ENCODE measurements around the gene YKT6.

YKT6 gene

GRCh38 chr7:44232396-44232795 lies 31.6 kb downstream of the YKT6 start:
- DNase-seq (ENCODE audit: insufficient read length) (no peak), FAIRE-seq (no peak)
- no peak for TF ChIP-seq TAF1 (IDR thresholded peaks at IDR 0.05; ENCODE audit: borderline replicate concordance, low read depth, low read length)
- no peak for TF ChIP-seq POLR2A (IDR thresholded peaks at IDR 0.05; ENCODE audit: low read depth, low read length)
- no peak for TF ChIP-seq POLR2AphosphoS5 (IDR thresholded peaks at IDR 0.05; ENCODE audit: low read depth, low read length)

- no peak for FAIRE-seq
- no peak for DNase-seq (ENCODE audit: insufficient read length)
- TF ChIP-seq POLR2AphosphoS5 (IDR thresholded peaks at IDR 0.05; ENCODE audit: low read depth, low read length) (no peak), POLR2A (IDR thresholded peaks at IDR 0.05; ENCODE audit: low read depth, low read length) (no peak), TAF1 (IDR thresholded peaks at IDR 0.05; ENCODE audit: borderline replicate concordance, low read depth, low read length) (no peak)
Measured at GRCh38 chr7:44232901-44233715, 32.3 kb downstream of the YKT6 start.

- TF ChIP-seq POLR2A (IDR thresholded peaks at IDR 0.05; ENCODE audit: low read depth, low read length) (no peak), POLR2AphosphoS5 (IDR thresholded peaks at IDR 0.05; ENCODE audit: low read depth, low read length) (no peak), TAF1 (IDR thresholded peaks at IDR 0.05; ENCODE audit: borderline replicate concordance, low read depth, low read length) (no peak)
- FAIRE-seq: no peak
- DNase-seq (ENCODE audit: insufficient read length): no peak
Measured at GRCh38 chr7:44235066-44235465, 34.3 kb downstream of the YKT6 start.

- TF ChIP-seq POLR2AphosphoS5 (IDR thresholded peaks at IDR 0.05; ENCODE audit: low read depth, low read length) (no peak), TAF1 (IDR thresholded peaks at IDR 0.05; ENCODE audit: borderline replicate concordance, low read depth, low read length) (no peak), POLR2A (IDR thresholded peaks at IDR 0.05; ENCODE audit: low read depth, low read length) (no peak)
- DNase-seq (ENCODE audit: insufficient read length) (no peak), FAIRE-seq (no peak)
Measured at GRCh38 chr7:44235582-44236332, 35.0 kb downstream of the YKT6 start.

- DNase-seq (ENCODE audit: insufficient read length): no peak
- FAIRE-seq: no peak
Measured at GRCh38 chr7:44236333-44236728, 35.6 kb downstream of the YKT6 start.

GRCh38 chr7:44237696-44238095 lies 36.9 kb downstream of the YKT6 start:
- FAIRE-seq (no peak), DNase-seq (ENCODE audit: insufficient read length) (no peak)
- TF ChIP-seq POLR2A (IDR thresholded peaks at IDR 0.05; ENCODE audit: low read depth, low read length): no peak
- TF ChIP-seq TAF1 (IDR thresholded peaks at IDR 0.05; ENCODE audit: borderline replicate concordance, low read depth, low read length): no peak
- no peak for TF ChIP-seq POLR2AphosphoS5 (IDR thresholded peaks at IDR 0.05; ENCODE audit: low read depth, low read length)

More at GRCh38 chr7:44236333-44236728, 35.6 kb downstream of the YKT6 start:
- TF ChIP-seq TAF1 (IDR thresholded peaks at IDR 0.05; ENCODE audit: borderline replicate concordance, low read depth, low read length) (no peak), POLR2AphosphoS5 (IDR thresholded peaks at IDR 0.05; ENCODE audit: low read depth, low read length) (no peak), POLR2A (IDR thresholded peaks at IDR 0.05; ENCODE audit: low read depth, low read length) (no peak)

GRCh38 chr7:44238116-44238695 lies 37.4 kb downstream of the YKT6 start:
- no peak for DNase-seq (ENCODE audit: insufficient read length)
- TF ChIP-seq POLR2A (IDR thresholded peaks at IDR 0.05; ENCODE audit: low read depth, low read length): no peak
- TF ChIP-seq POLR2AphosphoS5 (IDR thresholded peaks at IDR 0.05; ENCODE audit: low read depth, low read length): no peak
- TF ChIP-seq TAF1 (IDR thresholded peaks at IDR 0.05; ENCODE audit: borderline replicate concordance, low read depth, low read length): no peak
- FAIRE-seq: no peak

GRCh38 chr7:44239361-44239760 lies 38.6 kb downstream of the YKT6 start:
- FAIRE-seq (no peak), DNase-seq (ENCODE audit: insufficient read length) (no peak)
- no peak for TF ChIP-seq TAF1 (IDR thresholded peaks at IDR 0.05; ENCODE audit: borderline replicate concordance, low read depth, low read length)
- no peak for TF ChIP-seq POLR2A (IDR thresholded peaks at IDR 0.05; ENCODE audit: low read depth, low read length)

- FAIRE-seq (no peak), DNase-seq (ENCODE audit: insufficient read length) (no peak)
- no peak for TF ChIP-seq POLR2AphosphoS5 (IDR thresholded peaks at IDR 0.05; ENCODE audit: low read depth, low read length)
Measured at GRCh38 chr7:44240376-44240775, 39.6 kb downstream of the YKT6 start.

- peak; percentile 93 for FAIRE-seq
- DNase-seq (ENCODE audit: insufficient read length): peak; percentile 94
- TF ChIP-seq POLR2AphosphoS5 (IDR thresholded peaks at IDR 0.05; ENCODE audit: low read depth, low read length): no peak
- TF ChIP-seq TAF1 (IDR thresholded peaks at IDR 0.05; ENCODE audit: borderline replicate concordance, low read depth, low read length): no peak
- TF ChIP-seq POLR2A (IDR thresholded peaks at IDR 0.05; ENCODE audit: low read depth, low read length): no peak
Measured at GRCh38 chr7:44240983-44241510, 40.3 kb downstream of the YKT6 start.

- TF ChIP-seq POLR2A (IDR thresholded peaks at IDR 0.05; ENCODE audit: low read depth, low read length) (no peak), TAF1 (IDR thresholded peaks at IDR 0.05; ENCODE audit: borderline replicate concordance, low read depth, low read length) (no peak), POLR2AphosphoS5 (IDR thresholded peaks at IDR 0.05; ENCODE audit: low read depth, low read length) (no peak)
- no peak for FAIRE-seq
Measured at GRCh38 chr7:44242091-44242490, 41.3 kb downstream of the YKT6 start.

More at GRCh38 chr7:44242091-44242490, 41.3 kb downstream of the YKT6 start:
- DNase-seq (ENCODE audit: insufficient read length): no peak

Data from GM12892 (cell line).